NT2/D1 (cell line): ENCODE measurements around the gene AK8.

Experiments
- SUZ12 ChIP-seq: IDR thresholded peaks from 2 replicates; pipeline ENCODE4 v1.6.1; 2011; ENCODE audit not compliant: insufficient read length, insufficient read depth; ENCODE audit errors: extremely low read depth
- YY1 ChIP-seq: IDR thresholded peaks from 2 replicates; pipeline ENCODE4 v1.6.1; 2011; ENCODE audit not compliant: insufficient read length, insufficient read depth

GRCh38 chr9:132813115-132813771 is 64.8 kb downstream of the AK8 start:
- TF ChIP-seq SUZ12 (no peak), YY1 (no peak)
